ENCODE measurements around the gene SLC39A9.

DNA sequence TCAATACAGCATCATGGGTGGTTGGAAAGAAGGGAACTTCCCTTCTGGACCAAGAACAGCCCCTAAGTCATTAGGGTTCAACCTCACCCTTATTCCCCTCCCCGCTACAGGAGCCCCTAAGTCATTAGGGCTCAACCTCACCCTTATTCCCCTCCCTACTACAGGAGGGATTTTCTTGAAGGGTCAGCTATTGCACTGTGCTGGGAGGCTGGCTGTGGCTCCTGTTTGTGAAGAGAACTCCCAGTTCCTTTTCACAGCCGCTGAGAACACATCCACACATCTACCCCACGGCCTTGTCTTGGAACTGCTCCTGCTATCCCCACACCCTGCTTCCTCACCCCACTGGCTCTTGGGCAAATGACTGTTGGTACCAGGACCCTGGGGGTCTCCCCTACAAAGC lies 45.3 kb upstream of the SLC39A9 start:
- no peak for TF ChIP-seq GATA2 (IDR thresholded peaks at IDR 0.05; ENCODE audit: low read depth, low read length)
- TF ChIP-seq GATA3 (IDR thresholded peaks at IDR 0.05; ENCODE audit: low read depth, low read length), result no peak
